ENCODE data around the gene AKAP13. TPM values are rescaled to one million over a fixed set of nuclear protein-coding genes. Genes with fewer than 3 reads are reported as not detected.
"Not testable (repeated sequence)": the region's sequence is repeated elsewhere in the genome, so short reads cannot be mapped to it uniquely, and the experiment has no call there.

AKAP13 gene
- total and polyA plus RNA-seq, 2 donors = 84.2 to 206 TPM

- H3K27ac ChIP-seq (ENCODE audit: low read depth) = no peak overlapping the region
- DNase-seq (ENCODE audit: extremely low spot score) = no peak
- H3K36me3 ChIP-seq (ENCODE audit: insufficient read depth) = no peaks in the 10 kb centered on the region
- H3K4me1 ChIP-seq (ENCODE audit: insufficient read depth) = peaks cover 3% of the 10 kb centered on the region
- H3K4me3 ChIP-seq (ENCODE audit: low read depth, low read length) = no peak overlapping the region
- WGBS = 58% methylated on average over 3 of the region's 3 CpGs
Measured at GRCh38 chr15:85514413-85514812, 134.0 kb downstream of the AKAP13 start.

GRCh38 chr15:85515212-85515611, 134.8 kb downstream of the AKAP13 start:
- 66% methylated on average over 4 of the region's 4 CpGs for WGBS
- Histone ChIP-seq H3K27ac (ENCODE audit: low read depth) (no peak overlapping the region), H3K4me1 (ENCODE audit: insufficient read depth) (peaks cover 3% of the 10 kb centered on the region), H3K36me3 (ENCODE audit: insufficient read depth) (no peaks in the 10 kb centered on the region), H3K4me3 (ENCODE audit: low read depth, low read length) (no peak overlapping the region)
- DNase-seq (ENCODE audit: extremely low spot score) = no peak

GRCh38 chr15:85517086-85517485, 136.7 kb downstream of the AKAP13 start:
- no peaks in the 10 kb centered on the region for H3K4me1 ChIP-seq (ENCODE audit: insufficient read depth)
- H3K4me3 ChIP-seq (ENCODE audit: low read depth, low read length) = no peak overlapping the region
- no peaks in the 10 kb centered on the region for H3K36me3 ChIP-seq (ENCODE audit: insufficient read depth)
- no peak overlapping the region for H3K27ac ChIP-seq (ENCODE audit: low read depth)
- no peak for DNase-seq (ENCODE audit: extremely low spot score)
- WGBS = 86% methylated on average over 1 of the region's 1 CpG

GRCh38 chr15:85518979-85519761, 138.8 kb downstream of the AKAP13 start:
- WGBS = 60% methylated on average over 5 of the region's 5 CpGs
- DNase-seq (ENCODE audit: extremely low spot score) = no peak
- no peak overlapping the region for H3K27ac ChIP-seq (ENCODE audit: low read depth)
- no peak overlapping the region for H3K4me3 ChIP-seq (ENCODE audit: low read depth, low read length)
- no peaks in the 10 kb centered on the region for H3K4me1 ChIP-seq (ENCODE audit: insufficient read depth)
- H3K36me3 ChIP-seq (ENCODE audit: insufficient read depth) = no peaks in the 10 kb centered on the region

- H3K4me1 ChIP-seq (ENCODE audit: insufficient read depth) = no peaks in the 10 kb centered on the region
Measured at GRCh38 chr15:85520650-85521049, 140.2 kb downstream of the AKAP13 start.

GRCh38 chr15:85523530-85523929, 143.1 kb downstream of the AKAP13 start:
- H3K36me3 ChIP-seq (ENCODE audit: insufficient read depth) = no peaks in the 10 kb centered on the region
- H3K27ac ChIP-seq (ENCODE audit: low read depth) = no peak overlapping the region
- 80% methylated on average over 4 of the region's 4 CpGs for WGBS
- no peak for DNase-seq (ENCODE audit: extremely low spot score)
- no peak overlapping the region for H3K4me3 ChIP-seq (ENCODE audit: low read depth, low read length)
- no peaks in the 10 kb centered on the region for H3K4me1 ChIP-seq (ENCODE audit: insufficient read depth)

More at GRCh38 chr15:85520650-85521049, 140.2 kb downstream of the AKAP13 start:
- Histone ChIP-seq H3K4me3 (ENCODE audit: low read depth, low read length) (no peak overlapping the region), H3K27ac (ENCODE audit: low read depth) (no peak overlapping the region), H3K36me3 (ENCODE audit: insufficient read depth) (no peaks in the 10 kb centered on the region)
- whole genome bisulfite sequencing = 82% methylated on average over 3 of the region's 3 CpGs
- DNase-seq (ENCODE audit: extremely low spot score) = no peak

GRCh38 chr15:85525755-85526154, 145.4 kb downstream of the AKAP13 start:
- Histone ChIP-seq H3K4me1 (ENCODE audit: insufficient read depth) (no peaks in the 10 kb centered on the region), H3K4me3 (ENCODE audit: low read depth, low read length) (no peak overlapping the region), H3K36me3 (ENCODE audit: insufficient read depth) (no peaks in the 10 kb centered on the region), H3K27ac (ENCODE audit: low read depth) (no peak overlapping the region)
- DNase-seq (ENCODE audit: extremely low spot score) = no peak

GRCh38 chr15:85527895-85528294, 147.5 kb downstream of the AKAP13 start:
- Histone ChIP-seq H3K36me3 (ENCODE audit: insufficient read depth) (no peaks in the 10 kb centered on the region), H3K4me3 (ENCODE audit: low read depth, low read length) (no peak overlapping the region), H3K4me1 (ENCODE audit: insufficient read depth) (no peaks in the 10 kb centered on the region), H3K27ac (ENCODE audit: low read depth) (no peak overlapping the region)
- 13% methylated on average over 3 of the region's 3 CpGs for WGBS
- DNase-seq (ENCODE audit: extremely low spot score) = peak; percentile 80

GRCh38 chr15:85530079-85530478, 149.7 kb downstream of the AKAP13 start:
- no peak for DNase-seq (ENCODE audit: extremely low spot score)
- Histone ChIP-seq H3K27ac (ENCODE audit: low read depth) (no peak overlapping the region), H3K36me3 (ENCODE audit: insufficient read depth) (no peaks in the 10 kb centered on the region), H3K4me3 (ENCODE audit: low read depth, low read length) (no peak overlapping the region), H3K4me1 (ENCODE audit: insufficient read depth) (no peaks in the 10 kb centered on the region)
- WGBS = 73% methylated on average over 7 of the region's 7 CpGs

GRCh38 chr15:85531083-85531482, 150.7 kb downstream of the AKAP13 start:
- H3K4me1 ChIP-seq (ENCODE audit: insufficient read depth) = no peaks in the 10 kb centered on the region
- DNase-seq (ENCODE audit: extremely low spot score) = no peak
- H3K27ac ChIP-seq (ENCODE audit: low read depth) = no peak overlapping the region
- WGBS = 84% methylated on average over 4 of the region's 4 CpGs
- H3K4me3 ChIP-seq (ENCODE audit: low read depth, low read length) = no peak overlapping the region
- no peaks in the 10 kb centered on the region for H3K36me3 ChIP-seq (ENCODE audit: insufficient read depth)

- no peaks in the 10 kb centered on the region for H3K36me3 ChIP-seq (ENCODE audit: insufficient read depth)
- DNase-seq (ENCODE audit: extremely low spot score) = no peak
- 91% methylated on average over 3 of the region's 3 CpGs for WGBS
- H3K4me3 ChIP-seq (ENCODE audit: low read depth, low read length) = no peak overlapping the region
- H3K27ac ChIP-seq (ENCODE audit: low read depth) = no peak overlapping the region
- no peaks in the 10 kb centered on the region for H3K4me1 ChIP-seq (ENCODE audit: insufficient read depth)
Measured at GRCh38 chr15:85532689-85533088, 152.3 kb downstream of the AKAP13 start.

GRCh38 chr15:85534031-85534430, 153.6 kb downstream of the AKAP13 start:
- Histone ChIP-seq H3K36me3 (ENCODE audit: insufficient read depth) (no peaks in the 10 kb centered on the region), H3K27ac (ENCODE audit: low read depth) (no peak overlapping the region), H3K4me1 (ENCODE audit: insufficient read depth) (peaks cover 2% of the 10 kb centered on the region), H3K4me3 (ENCODE audit: low read depth, low read length) (no peak overlapping the region)
- no peak for DNase-seq (ENCODE audit: extremely low spot score)
- WGBS = 94% methylated on average over 2 of the region's 2 CpGs

- H3K4me1 ChIP-seq (ENCODE audit: insufficient read depth); H3K36me3 ChIP-seq (ENCODE audit: insufficient read depth); H3K27ac ChIP-seq (ENCODE audit: low read depth); DNase-seq (ENCODE audit: extremely low spot score); H3K4me3 ChIP-seq (ENCODE audit: low read depth, low read length): not testable (repeated sequence)
- 87% methylated on average over 7 of the region's 7 CpGs for WGBS
Measured at GRCh38 chr15:85535533-85536330, 155.3 kb downstream of the AKAP13 start.

GRCh38 chr15:85536341-85536740, 155.9 kb downstream of the AKAP13 start:
- no peak overlapping the region for H3K27ac ChIP-seq (ENCODE audit: low read depth)
- 85% methylated on average over 4 of the region's 4 CpGs for WGBS
- H3K4me1 ChIP-seq (ENCODE audit: insufficient read depth) = peaks cover 2% of the 10 kb centered on the region
- H3K4me3 ChIP-seq (ENCODE audit: low read depth, low read length) = no peak overlapping the region
- no peaks in the 10 kb centered on the region for H3K36me3 ChIP-seq (ENCODE audit: insufficient read depth)
- DNase-seq (ENCODE audit: extremely low spot score) = no peak

Data from urinary bladder (tissue), 4 donors.